Suppressor macrophage treated with lipopolysaccharide for 1 hour (primary cell): ENCODE measurements around the gene REPS2.

Experiments
- DNase-seq, 3 donors: peaks; one replicate each; pipeline ENCODE4 v3.0.0-alpha.2; 2020 to 2022

The REPS2 gene

GRCh38 chrX:17007134-17007768 is 60.8 kb downstream of the REPS2 start:
- peak; percentile 16 to 28 (median 26) for DNase-seq

GRCh38 chrX:17009856-17010625 is 63.6 kb downstream of the REPS2 start:
- DNase-seq = no peak

DNA sequence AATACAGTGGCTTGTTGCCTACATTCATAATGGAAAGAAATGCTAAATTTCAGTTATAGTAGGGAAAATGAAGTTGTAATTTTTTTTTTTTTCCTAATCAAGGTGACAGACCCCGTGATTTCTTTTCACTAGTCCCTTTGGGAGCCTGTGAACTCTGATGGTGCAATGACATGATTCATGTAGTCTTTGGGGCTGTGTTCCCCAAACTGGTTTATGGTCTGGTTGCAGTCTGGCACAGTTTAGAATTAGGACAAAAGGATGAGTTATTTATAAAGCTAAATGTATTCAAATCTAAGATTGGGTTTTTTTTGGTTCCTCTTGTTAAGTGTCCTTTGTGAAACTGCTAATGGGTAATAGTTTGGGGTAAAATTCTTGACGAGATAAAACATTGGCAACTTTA is 66.0 kb downstream of the REPS2 start:
- peak in 2 of 3 donors; percentile 31 to 33 for DNase-seq

DNA sequence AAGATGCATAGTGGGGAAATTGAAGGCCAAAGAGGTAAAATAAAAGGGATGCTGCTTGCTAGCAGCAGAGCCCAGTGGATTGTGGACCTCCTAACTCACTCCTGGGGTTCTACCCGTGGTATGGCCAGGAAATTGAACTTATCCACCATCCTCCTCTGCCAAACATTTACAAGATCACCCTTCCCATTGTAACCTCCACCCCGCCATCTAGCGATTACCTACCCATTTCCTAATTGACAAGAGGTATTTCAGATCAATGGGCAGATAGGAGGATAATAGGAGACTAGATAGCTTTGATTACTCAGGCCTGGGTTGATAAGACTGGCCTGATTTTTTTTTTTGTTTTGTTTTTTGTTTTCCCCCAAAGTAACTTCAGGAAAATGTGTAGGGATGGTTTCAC is 67.8 kb downstream of the REPS2 start:
- DNase-seq = no peak

- no peak for DNase-seq
Measured at GRCh38 chrX:17017134-17017533, 70.7 kb downstream of the REPS2 start.

DNA sequence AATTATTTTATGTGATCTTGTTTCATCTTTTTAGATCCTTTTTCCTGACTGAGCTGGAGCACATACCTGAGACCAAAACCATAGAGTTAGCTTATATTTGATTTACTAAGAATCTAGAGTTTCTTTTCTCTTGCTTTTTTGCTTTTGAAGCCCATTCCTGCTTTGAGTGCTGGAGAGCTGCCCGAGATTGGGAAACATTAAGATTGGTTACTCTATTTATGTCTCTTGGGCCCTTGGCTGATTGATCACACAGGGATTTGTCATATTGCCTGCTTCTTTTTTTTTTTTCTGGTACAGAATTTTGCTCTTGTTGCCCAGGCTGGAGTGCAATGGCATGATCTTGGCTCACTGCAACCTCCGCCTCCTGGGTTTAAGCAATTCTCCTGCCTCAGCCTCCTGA is 73.9 kb downstream of the REPS2 start:
- no peak for DNase-seq

- no peak for DNase-seq
Measured at GRCh38 chrX:17020851-17021821, 74.7 kb downstream of the REPS2 start.

GRCh38 chrX:17021851-17022604 is 75.6 kb downstream of the REPS2 start:
- DNase-seq = peak; percentile 41 to 74 (median 69)

DNA sequence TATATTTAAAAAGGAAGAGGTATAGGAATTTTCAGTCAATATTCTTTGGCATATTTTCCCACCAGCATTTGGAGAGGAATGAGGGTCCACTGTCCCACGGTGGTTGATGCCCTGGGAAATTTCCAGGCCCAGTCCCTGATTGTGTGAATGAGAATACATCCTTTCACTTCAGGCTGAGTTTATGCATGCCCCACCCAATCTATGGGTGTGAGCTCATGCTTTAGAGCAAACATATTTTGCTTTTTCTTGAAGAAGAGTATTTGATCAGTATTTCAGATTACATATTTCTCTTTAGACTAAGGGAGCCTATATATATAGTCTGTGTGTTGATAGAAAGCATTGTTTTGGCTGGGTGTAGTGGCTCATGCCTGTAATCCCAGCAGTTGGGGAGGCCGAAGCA is 77.2 kb downstream of the REPS2 start:
- DNase-seq = no peak

DNA sequence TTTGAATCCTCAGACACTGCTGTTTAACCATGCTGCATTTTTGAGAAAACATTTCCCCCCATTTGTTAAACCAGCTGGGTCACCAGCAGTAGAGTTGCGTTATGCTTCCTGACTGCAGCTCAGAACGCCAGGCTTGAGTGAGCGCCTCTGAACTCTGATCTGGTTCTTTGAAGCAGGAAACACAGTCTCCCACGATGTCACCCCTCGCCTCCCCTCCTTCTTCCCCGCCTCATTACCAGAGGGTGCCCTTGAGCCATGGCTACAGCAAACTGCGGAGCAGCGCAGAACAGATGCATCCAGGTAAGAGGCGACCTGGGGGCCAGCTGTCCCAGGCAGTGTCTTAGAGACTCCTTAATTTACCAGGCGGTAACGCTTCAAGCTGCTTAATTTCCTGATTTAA is 78.4 kb downstream of the REPS2 start:
- peak in 1 of 3 donors; percentile 13 for DNase-seq

DNA sequence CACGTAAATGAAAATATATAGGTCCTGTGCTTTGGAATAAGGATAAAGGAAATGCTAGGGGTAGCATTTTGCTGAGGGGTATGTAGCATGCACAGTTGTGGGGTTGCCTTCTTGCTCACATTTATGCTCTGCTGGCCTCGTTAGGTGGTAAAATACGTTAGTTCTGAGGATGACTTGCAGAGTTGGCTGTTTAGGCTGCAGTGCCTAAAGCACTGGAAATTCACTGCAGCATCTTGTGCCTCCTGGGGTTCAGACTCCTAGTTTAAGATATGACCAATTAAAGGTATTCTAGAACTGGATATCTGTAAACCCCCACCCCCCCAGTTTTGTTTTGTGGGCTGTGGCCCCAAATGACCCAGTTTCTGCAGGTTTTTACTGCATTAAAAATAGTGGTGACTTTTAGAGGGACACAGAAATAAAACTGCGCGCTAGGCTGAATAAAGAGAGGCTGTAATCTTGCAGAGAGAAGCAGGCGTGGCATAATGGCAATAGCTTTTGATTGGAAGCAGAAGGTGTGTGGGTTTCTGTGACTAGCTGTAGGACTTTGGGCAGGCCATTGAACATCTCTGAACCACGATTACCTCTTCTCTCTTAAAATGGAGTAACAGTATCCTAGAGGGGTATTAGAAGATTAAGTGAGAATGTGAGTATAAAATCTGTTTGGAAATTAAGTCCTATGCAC is 79.3 kb downstream of the REPS2 start:
- no peak for DNase-seq

- DNase-seq = no peak
Measured at GRCh38 chrX:17027931-17028330, 81.5 kb downstream of the REPS2 start.

DNA sequence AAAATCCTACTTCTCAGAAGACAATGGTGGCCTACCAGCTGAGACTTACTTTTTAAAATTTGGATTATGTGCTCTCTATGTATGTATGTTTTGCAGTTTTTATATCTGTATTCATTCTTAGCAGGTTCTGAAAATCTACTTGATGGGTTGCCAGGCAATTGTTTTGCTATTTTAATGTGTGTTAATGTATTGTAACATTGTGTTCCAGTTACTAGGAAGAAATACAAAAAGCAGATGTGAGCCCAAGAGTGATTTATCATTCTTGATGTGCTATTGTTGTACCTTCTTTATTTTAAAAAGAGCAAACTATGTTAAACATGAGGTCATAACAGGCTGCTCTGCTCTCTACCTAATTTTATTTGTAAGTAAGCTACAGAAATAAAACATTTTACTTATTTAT is 81.9 kb downstream of the REPS2 start:
- DNase-seq = no peak

- DNase-seq = peak; percentile 22 to 31 (median 27)
Measured at GRCh38 chrX:17030092-17030491, 83.6 kb downstream of the REPS2 start.

DNA sequence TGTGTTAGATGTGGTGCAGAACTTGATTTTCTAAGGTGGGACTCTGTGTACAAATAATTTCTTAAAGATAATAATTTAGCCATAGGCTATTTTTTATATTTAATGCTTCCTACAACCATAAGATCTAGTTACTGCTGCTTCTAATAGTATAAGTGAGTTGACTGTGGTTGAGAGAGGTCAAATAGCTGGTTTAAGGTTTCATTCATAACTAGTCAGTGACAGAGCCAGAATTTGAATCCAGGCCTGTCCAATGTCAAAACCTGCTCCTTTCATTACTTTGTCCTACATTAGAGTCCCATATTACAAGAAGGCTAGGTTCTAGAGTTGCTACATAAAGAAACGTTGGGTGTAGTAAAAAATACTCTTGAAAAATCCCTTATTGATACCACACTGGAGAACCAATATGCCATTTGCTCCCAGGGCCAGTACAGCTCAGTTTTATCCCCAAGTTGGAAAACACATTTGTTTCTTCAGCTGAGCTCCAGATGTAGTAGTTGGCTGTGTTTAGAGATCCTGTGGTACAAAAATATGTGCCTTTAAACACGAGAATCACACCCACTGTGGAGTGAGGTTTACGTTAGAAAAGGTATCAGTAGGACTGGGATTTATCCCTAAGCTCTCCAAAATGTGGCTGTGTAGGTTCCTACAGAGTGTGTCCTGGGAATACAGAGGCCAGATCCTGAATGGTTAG is 84.3 kb downstream of the REPS2 start:
- DNase-seq = no peak

DNA sequence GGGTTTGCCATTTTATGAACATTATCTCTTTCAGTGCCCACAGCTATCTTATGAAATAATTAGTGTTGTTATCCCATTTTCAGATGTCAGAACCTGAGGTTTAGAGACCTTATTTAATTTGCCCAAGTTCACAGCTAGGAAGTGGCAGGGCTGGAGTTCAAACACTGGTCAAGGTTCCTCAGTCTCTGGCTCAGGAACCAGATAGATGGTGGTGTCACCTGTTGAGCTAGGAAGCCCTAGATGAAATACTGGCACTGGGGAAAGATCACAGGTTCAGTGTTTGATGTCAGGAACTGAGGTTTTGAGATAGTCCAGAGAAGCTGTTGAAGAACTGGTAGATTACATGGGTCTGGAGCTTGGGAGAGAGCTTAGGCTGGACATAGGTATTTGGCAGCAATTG is 85.4 kb downstream of the REPS2 start:
- DNase-seq = no peak

GRCh38 chrX:17032351-17032750 is 85.9 kb downstream of the REPS2 start:
- DNase-seq = no peak

- DNase-seq = no peak
Measured at GRCh38 chrX:17033225-17033624, 86.8 kb downstream of the REPS2 start.

DNA sequence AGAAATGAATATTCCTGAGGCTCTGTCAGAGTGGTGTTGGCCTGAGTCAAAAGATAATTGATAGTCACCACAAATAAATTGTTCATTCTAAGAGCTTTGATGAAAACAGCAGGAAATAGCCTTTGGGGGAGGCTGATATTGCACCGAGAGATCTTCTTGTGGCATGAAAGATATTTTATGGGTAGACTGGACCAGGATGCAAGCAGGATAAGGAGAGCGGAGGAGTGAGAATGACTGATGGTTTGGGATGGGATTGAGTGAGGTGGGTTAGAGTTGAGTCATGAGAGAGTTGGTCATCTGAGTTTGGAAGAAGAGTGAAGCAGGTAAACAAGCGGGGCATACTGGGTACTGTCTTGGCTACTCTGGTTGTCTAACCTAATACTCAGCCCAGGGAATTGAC is 88.7 kb downstream of the REPS2 start:
- DNase-seq = no peak

GRCh38 chrX:17036171-17036961 is 89.9 kb downstream of the REPS2 start:
- DNase-seq = peak in 2 of 3 donors; percentile 27 to 38
